Subcutaneous adipose tissue (tissue), 4 donors: ENCODE data around the gene DHRS3. TPM values are rescaled to one million over a fixed set of nuclear protein-coding genes. Genes with fewer than 3 reads are reported as not detected.

Experiments
- CTCF ChIP-seq: fragments of 450-650 bp; IDR thresholded peaks from one replicate; pipeline ENCODE4 v1.5.1; 2016; ENCODE audit warnings: low read depth, mild to moderate bottlenecking, control low read depth, antibody characterized with exemption, moderate library complexity
- total RNA-seq, 4 donors: library from RNA; depleted of rRNA; stranded (reverse); fragments of >200 nt; gene quantifications; one replicate each; pipeline ENCODE4 v1.1.0, GENCODE V29; 2016

Gene DHRS3
- total RNA-seq, 4 donors from 2014 or later = 147 to 406 (median 256) TPM

GRCh38 chr1:12657060-12657884 is 39.3 kb upstream of the DHRS3 start:
- no peak for TF ChIP-seq CTCF

GRCh38 chr1:12656575-12656974 is 38.6 kb upstream of the DHRS3 start:
- no peak for TF ChIP-seq CTCF

GRCh38 chr1:12654657-12655056 is 36.6 kb upstream of the DHRS3 start:
- TF ChIP-seq CTCF = no peak

GRCh38 chr1:12654004-12654567 is 36.1 kb upstream of the DHRS3 start:
- TF ChIP-seq CTCF = no peak

GRCh38 chr1:12649971-12650421 is 32.0 kb upstream of the DHRS3 start:
- TF ChIP-seq CTCF = no peak

- no peak for TF ChIP-seq CTCF
These were observed 30.7 kb upstream of the DHRS3 start for GRCh38 chr1:12648741-12649140.

- TF ChIP-seq CTCF = no peak
These were observed 26.8 kb upstream of the DHRS3 start for GRCh38 chr1:12644829-12645228.
